Measurements from ENCODE around the gene WNT3A. TPM values are rescaled to one million over a fixed set of nuclear protein-coding genes. Genes with fewer than 3 reads are reported as not detected.

The WNT3A gene
- total RNA-seq, 4 donors from 2014 or later: not detected

GRCh38 chr1:227994632-227995300 is 12.0 kb upstream of the WNT3A start:
- no peak for TF ChIP-seq EP300 (IDR thresholded peaks at IDR 0.05)
- TF ChIP-seq CTCF (IDR thresholded peaks at IDR 0.05): no peak
- TF ChIP-seq POLR2AphosphoS5 (IDR thresholded peaks at IDR 0.05): no peak
- TF ChIP-seq POLR2A (IDR thresholded peaks at IDR 0.05; ENCODE audit: low read depth): no peak
- H3K36me3 ChIP-seq: no peaks in the 10 kb centered on the region
- WGBS: 88% methylated on average over 7 of the region's 7 CpGs
- DNase-seq (ENCODE audit: extremely low spot score): peak; percentile 86
- no peak overlapping the region for H3K4me3 ChIP-seq
- H3K27me3 ChIP-seq: peaks cover 0 to 17% (median 0%) of the 10 kb centered on the region in 4 donors
- intact Hi-C loops (cut with DNase I): no loop called here
- H3K27ac ChIP-seq (replicated peaks in 1 of 4): no peak overlapping the region
- no peaks in the 10 kb centered on the region for H3K4me1 ChIP-seq
- H3K9me3 ChIP-seq: peaks cover 0 to 45% (median 30%) of the 10 kb centered on the region in 4 donors

GRCh38 chr1:227996187-227996950 is 10.4 kb upstream of the WNT3A start:
- H3K4me1 ChIP-seq: no peaks in the 10 kb centered on the region
- intact Hi-C loops (cut with DNase I): no loop called here
- DNase-seq (ENCODE audit: extremely low spot score): no peak
- H3K27ac ChIP-seq (replicated peaks in 1 of 4): no peak overlapping the region
- WGBS: 5% methylated on average over 1 of the region's 1 CpG
- peaks cover 0 to 37% (median 30%) of the 10 kb centered on the region in 4 donors for H3K9me3 ChIP-seq
- H3K36me3 ChIP-seq: no peaks in the 10 kb centered on the region
- H3K27me3 ChIP-seq: peaks cover 0 to 32% (median 0%) of the 10 kb centered on the region in 4 donors
- H3K4me3 ChIP-seq: no peak overlapping the region
- TF ChIP-seq POLR2AphosphoS5 (IDR thresholded peaks at IDR 0.05) (no peak), EP300 (IDR thresholded peaks at IDR 0.05) (no peak), POLR2A (IDR thresholded peaks at IDR 0.05; ENCODE audit: low read depth) (no peak), CTCF (IDR thresholded peaks at IDR 0.05) (no peak)

- H3K9me3 ChIP-seq: peaks cover 0 to 34% (median 30%) of the 10 kb centered on the region in 4 donors
- H3K27me3 ChIP-seq: peaks cover 0 to 51% (median under 1%) of the 10 kb centered on the region in 4 donors
- intact Hi-C loops (cut with DNase I): no loop called here
- no peaks in the 10 kb centered on the region for H3K36me3 ChIP-seq
- DNase-seq (ENCODE audit: extremely low spot score): no peak
- 80% methylated on average over 6 of the region's 6 CpGs for WGBS
- TF ChIP-seq CTCF (IDR thresholded peaks at IDR 0.05) (no peak), POLR2A (IDR thresholded peaks at IDR 0.05; ENCODE audit: low read depth) (no peak), EP300 (IDR thresholded peaks at IDR 0.05) (no peak), POLR2AphosphoS5 (IDR thresholded peaks at IDR 0.05) (no peak)
- no peak overlapping the region for H3K4me3 ChIP-seq
- H3K27ac ChIP-seq (replicated peaks in 1 of 4): no peak overlapping the region
- H3K4me1 ChIP-seq: no peaks in the 10 kb centered on the region
Measured at GRCh38 chr1:227998374-227999055, 8.3 kb upstream of the WNT3A start.

GRCh38 chr1:227999056-227999930 is 7.5 kb upstream of the WNT3A start:
- Histone ChIP-seq H3K27ac (replicated peaks in 1 of 4) (no peak overlapping the region), H3K9me3 (peaks cover 0 to 34% (median 30%) of the 10 kb centered on the region in 4 donors), H3K27me3 (peaks cover 0 to 54% (median 3%) of the 10 kb centered on the region in 4 donors), H3K36me3 (no peaks in the 10 kb centered on the region), H3K4me3 (no peak overlapping the region), H3K4me1 (peaks cover 0 to under 1% (median 0%) of the 10 kb centered on the region in 4 donors)
- TF ChIP-seq EP300 (IDR thresholded peaks at IDR 0.05) (no peak), POLR2A (IDR thresholded peaks at IDR 0.05; ENCODE audit: low read depth) (no peak), POLR2AphosphoS5 (IDR thresholded peaks at IDR 0.05) (no peak), CTCF (IDR thresholded peaks at IDR 0.05) (peak; percentile 24 to 48 (median 26))
- DNase-seq (ENCODE audit: extremely low spot score): no peak
- 22% methylated on average over 3 of the region's 7 CpGs for WGBS
- intact Hi-C loops (cut with DNase I): no loop called here
